ENCODE measurements around the gene ZNG1F.
"Not testable (repeated sequence)": the region's sequence is repeated elsewhere in the genome, so short reads cannot be mapped to it uniquely, and the experiment has no call there.

The ZNG1F gene

GRCh38 chr9:41150116-41150515, 39.0 kb downstream of the ZNG1F start:
- not testable (repeated sequence) for H3K36me3 ChIP-seq (ENCODE audit: insufficient read depth, low read length); H3K27me3 ChIP-seq (ENCODE audit: control insufficient read depth in 1 of 2, insufficient read depth in 2 of 2, low read length in 2 of 2); H3K4me1 ChIP-seq (ENCODE audit: insufficient read depth, low read length); H3K4me3 ChIP-seq (ENCODE audit: low read depth in 1 of 2, low read length in 2 of 2); H3K9ac ChIP-seq (ENCODE audit: low read length); H3K9me3 ChIP-seq (ENCODE audit: low read length); H3K27ac ChIP-seq (ENCODE audit: low read depth, low read length)

GRCh38 chr9:41141878-41142277, 47.2 kb downstream of the ZNG1F start:
- H3K27ac ChIP-seq (ENCODE audit: low read depth, low read length); H3K9me3 ChIP-seq (ENCODE audit: low read length); H3K36me3 ChIP-seq (ENCODE audit: insufficient read depth, low read length); H3K4me1 ChIP-seq (ENCODE audit: insufficient read depth, low read length); H3K9ac ChIP-seq (ENCODE audit: low read length); H3K27me3 ChIP-seq (ENCODE audit: control insufficient read depth in 1 of 2, insufficient read depth in 2 of 2, low read length in 2 of 2); H3K4me3 ChIP-seq (ENCODE audit: low read depth in 1 of 2, low read length in 2 of 2): not testable (repeated sequence)

- not testable (repeated sequence) for H3K27me3 ChIP-seq (ENCODE audit: control insufficient read depth in 1 of 2, insufficient read depth in 2 of 2, low read length in 2 of 2); H3K27ac ChIP-seq (ENCODE audit: low read depth, low read length); H3K9ac ChIP-seq (ENCODE audit: low read length); H3K36me3 ChIP-seq (ENCODE audit: insufficient read depth, low read length); H3K4me1 ChIP-seq (ENCODE audit: insufficient read depth, low read length); H3K9me3 ChIP-seq (ENCODE audit: low read length); H3K4me3 ChIP-seq (ENCODE audit: low read depth in 1 of 2, low read length in 2 of 2)
Measured at GRCh38 chr9:41128581-41128980, 60.5 kb downstream of the ZNG1F start, which contains the start of gene FOXD4L6. Gene FOXD4L6 (minus strand): TSS chr9:41128681. CDS start chr9:41128383, 298 bp downstream.

GRCh38 chr9:41126746-41127446, 62.2 kb downstream of the ZNG1F start:
- H3K36me3 ChIP-seq (ENCODE audit: insufficient read depth, low read length); H3K4me1 ChIP-seq (ENCODE audit: insufficient read depth, low read length); H3K27ac ChIP-seq (ENCODE audit: low read depth, low read length); H3K9me3 ChIP-seq (ENCODE audit: low read length); H3K4me3 ChIP-seq (ENCODE audit: low read depth in 1 of 2, low read length in 2 of 2); H3K27me3 ChIP-seq (ENCODE audit: control insufficient read depth in 1 of 2, insufficient read depth in 2 of 2, low read length in 2 of 2); H3K9ac ChIP-seq (ENCODE audit: low read length): not testable (repeated sequence)

GRCh38 chr9:41125936-41126335, 63.2 kb downstream of the ZNG1F start:
- H3K27me3 ChIP-seq (ENCODE audit: control insufficient read depth in 1 of 2, insufficient read depth in 2 of 2, low read length in 2 of 2); H3K4me1 ChIP-seq (ENCODE audit: insufficient read depth, low read length); H3K27ac ChIP-seq (ENCODE audit: low read depth, low read length); H3K9me3 ChIP-seq (ENCODE audit: low read length); H3K4me3 ChIP-seq (ENCODE audit: low read depth in 1 of 2, low read length in 2 of 2); H3K36me3 ChIP-seq (ENCODE audit: insufficient read depth, low read length); H3K9ac ChIP-seq (ENCODE audit: low read length): not testable (repeated sequence)

- H3K9ac ChIP-seq (ENCODE audit: low read length); H3K4me3 ChIP-seq (ENCODE audit: low read depth in 1 of 2, low read length in 2 of 2); H3K4me1 ChIP-seq (ENCODE audit: insufficient read depth, low read length); H3K27me3 ChIP-seq (ENCODE audit: control insufficient read depth in 1 of 2, insufficient read depth in 2 of 2, low read length in 2 of 2); H3K9me3 ChIP-seq (ENCODE audit: low read length); H3K36me3 ChIP-seq (ENCODE audit: insufficient read depth, low read length); H3K27ac ChIP-seq (ENCODE audit: low read depth, low read length): not testable (repeated sequence)
Measured at GRCh38 chr9:41125109-41125658, 63.9 kb downstream of the ZNG1F start.

- not testable (repeated sequence) for H3K4me3 ChIP-seq (ENCODE audit: low read depth in 1 of 2, low read length in 2 of 2); H3K36me3 ChIP-seq (ENCODE audit: insufficient read depth, low read length); H3K9me3 ChIP-seq (ENCODE audit: low read length); H3K4me1 ChIP-seq (ENCODE audit: insufficient read depth, low read length); H3K9ac ChIP-seq (ENCODE audit: low read length); H3K27me3 ChIP-seq (ENCODE audit: control insufficient read depth in 1 of 2, insufficient read depth in 2 of 2, low read length in 2 of 2); H3K27ac ChIP-seq (ENCODE audit: low read depth, low read length)
Measured at GRCh38 chr9:41124250-41125108, 64.6 kb downstream of the ZNG1F start.

GRCh38 chr9:41123812-41124211, 65.3 kb downstream of the ZNG1F start:
- not testable (repeated sequence) for H3K4me1 ChIP-seq (ENCODE audit: insufficient read depth, low read length); H3K27me3 ChIP-seq (ENCODE audit: control insufficient read depth in 1 of 2, insufficient read depth in 2 of 2, low read length in 2 of 2); H3K9ac ChIP-seq (ENCODE audit: low read length); H3K36me3 ChIP-seq (ENCODE audit: insufficient read depth, low read length); H3K4me3 ChIP-seq (ENCODE audit: low read depth in 1 of 2, low read length in 2 of 2); H3K27ac ChIP-seq (ENCODE audit: low read depth, low read length); H3K9me3 ChIP-seq (ENCODE audit: low read length)

GRCh38 chr9:41123396-41123795, 65.7 kb downstream of the ZNG1F start:
- H3K4me1 ChIP-seq (ENCODE audit: insufficient read depth, low read length); H3K27me3 ChIP-seq (ENCODE audit: control insufficient read depth in 1 of 2, insufficient read depth in 2 of 2, low read length in 2 of 2); H3K36me3 ChIP-seq (ENCODE audit: insufficient read depth, low read length): not testable (repeated sequence)

GRCh38 chr9:41120696-41121095, 68.4 kb downstream of the ZNG1F start:
- not testable (repeated sequence) for H3K9me3 ChIP-seq (ENCODE audit: low read length); H3K4me3 ChIP-seq (ENCODE audit: low read depth in 1 of 2, low read length in 2 of 2); H3K4me1 ChIP-seq (ENCODE audit: insufficient read depth, low read length); H3K27me3 ChIP-seq (ENCODE audit: control insufficient read depth in 1 of 2, insufficient read depth in 2 of 2, low read length in 2 of 2); H3K27ac ChIP-seq (ENCODE audit: low read depth, low read length); H3K36me3 ChIP-seq (ENCODE audit: insufficient read depth, low read length); H3K9ac ChIP-seq (ENCODE audit: low read length)

More at GRCh38 chr9:41123396-41123795, 65.7 kb downstream of the ZNG1F start:
- H3K27ac ChIP-seq (ENCODE audit: low read depth, low read length); H3K4me3 ChIP-seq (ENCODE audit: low read depth in 1 of 2, low read length in 2 of 2); H3K9me3 ChIP-seq (ENCODE audit: low read length); H3K9ac ChIP-seq (ENCODE audit: low read length): not testable (repeated sequence)

- not testable (repeated sequence) for H3K4me3 ChIP-seq (ENCODE audit: low read depth in 1 of 2, low read length in 2 of 2); H3K9me3 ChIP-seq (ENCODE audit: low read length)
Measured at GRCh38 chr9:41119719-41120118, 69.4 kb downstream of the ZNG1F start.

More at GRCh38 chr9:41119719-41120118, 69.4 kb downstream of the ZNG1F start:
- not testable (repeated sequence) for H3K36me3 ChIP-seq (ENCODE audit: insufficient read depth, low read length); H3K27ac ChIP-seq (ENCODE audit: low read depth, low read length); H3K9ac ChIP-seq (ENCODE audit: low read length); H3K4me1 ChIP-seq (ENCODE audit: insufficient read depth, low read length); H3K27me3 ChIP-seq (ENCODE audit: control insufficient read depth in 1 of 2, insufficient read depth in 2 of 2, low read length in 2 of 2)

Measured in muscle layer of colon (tissue), 2 donors.